AG04450 (cell line): ENCODE data around the gene FLT1. TPM values are rescaled to one million over a fixed set of nuclear protein-coding genes. Genes with fewer than 3 reads are reported as not detected.

ENCODE experiments used
- CTCF ChIA-PET: fragments of 300-600, 350-600 bp; formaldehyde crosslinking; extraction: SDS; loops from one replicate; lab custom pipeline; 2022; ENCODE audit warnings: antibody characterized with exemption, inconsistent platforms; lab: Charles Lee
- POLR2A ChIA-PET: fragments of 350-600 bp; formaldehyde crosslinking; extraction: SDS; loops from one replicate; lab custom pipeline; 2021; ENCODE audit warnings: antibody characterized with exemption, inconsistent platforms; lab: Yijun Ruan, JAX
- DNase-seq: peaks from one replicate; pipeline ENCODE4 v3.0.0-alpha.2; 2011; ENCODE audit warnings: low read depth, low spot score
- H3K27ac ChIP-seq: one replicate; pipeline ENCODE4 v1.5.1; 2012; ENCODE audit warnings: low read depth, low read length, control low read depth
- H3K27me3 ChIP-seq: one replicate; pipeline ENCODE4 v1.6.0; 2012; ENCODE audit warnings: low read length; ENCODE audit not compliant: control insufficient read depth, insufficient read depth
- H3K4me3 ChIP-seq: 2 replicates; pipeline ENCODE4 v1.5.1; 2011; ENCODE audit warnings: mild to moderate bottlenecking, low read depth, low read length, control low read depth
- H3K9me3 ChIP-seq: 2 replicates; pipeline ENCODE4 v1.5.1; 2012; ENCODE audit warnings: low read length; ENCODE audit not compliant: control insufficient read depth, insufficient read depth
- polyA plus RNA-seq: library from polyadenylated mRNA; depleted of rRNA; stranded (reverse); fragments of >200 nt; gene quantifications from 2 replicates; pipeline ENCODE4 v1.2.3, GENCODE V29; 2011
- TF ChIP-seq, protein P1 (sequence below): IDR thresholded peaks from 2 replicates; pipeline ENCODE4 v1.5.1; 2011; ENCODE audit warnings: low read depth, low read length, control low read depth, inconsistent platforms

FLT1 gene
- polyA plus RNA-seq, 1 experiment: 2.4 TPM

DNA sequence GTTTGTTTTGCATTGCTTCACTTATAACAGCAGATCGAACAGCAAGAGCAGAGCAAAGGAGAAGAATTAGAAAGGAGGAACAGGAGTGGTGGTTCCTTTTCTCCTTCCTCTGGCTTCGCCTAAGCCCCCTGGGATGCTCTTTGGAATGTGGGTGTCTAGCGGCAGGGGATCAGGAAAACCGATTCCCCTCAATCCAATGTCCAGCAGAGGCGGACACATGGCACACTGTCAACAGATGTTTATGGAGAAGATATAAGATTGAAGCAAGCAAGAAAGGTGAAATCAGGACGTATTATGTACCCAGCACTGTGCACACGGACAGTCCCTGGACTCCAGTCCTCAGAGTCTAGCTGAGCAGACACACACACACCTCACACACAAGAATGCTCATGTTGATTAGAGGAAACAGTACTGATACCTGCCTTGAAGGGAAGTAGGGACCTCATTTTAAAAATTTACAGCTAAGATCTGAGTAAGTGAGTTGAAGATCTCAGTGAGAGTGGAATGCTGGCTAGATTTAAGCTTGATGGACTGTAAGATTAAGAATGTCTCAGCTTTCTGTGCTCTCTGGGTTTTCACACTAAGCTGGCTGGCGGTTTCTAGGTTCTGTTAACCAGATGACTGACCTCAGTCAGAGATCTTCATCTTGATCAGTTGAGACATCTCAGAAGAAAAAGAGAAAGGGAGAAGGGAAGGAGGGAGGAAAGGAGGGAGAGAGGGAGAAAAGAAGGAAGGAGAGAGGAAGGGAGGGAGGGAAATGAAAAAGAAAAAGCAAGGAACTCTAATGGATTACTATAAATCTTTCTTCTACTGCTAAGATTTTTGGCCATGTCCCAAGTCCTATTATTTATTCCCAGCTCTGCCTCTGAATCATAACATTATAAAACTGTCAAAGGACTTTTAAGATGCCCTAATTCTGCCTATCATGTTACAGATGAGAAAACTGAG lies 44.8 kb downstream of the FLT1 start:
- Histone ChIP-seq H3K27me3 (no peaks in the 10 kb centered on the region), H3K4me3 (no peak overlapping the region), H3K27ac (no peak overlapping the region), H3K9me3 (peaks cover 2% of the 10 kb centered on the region; the same call in 1 of the 2 replicates)
- TF ChIP-seq, protein P1, sequence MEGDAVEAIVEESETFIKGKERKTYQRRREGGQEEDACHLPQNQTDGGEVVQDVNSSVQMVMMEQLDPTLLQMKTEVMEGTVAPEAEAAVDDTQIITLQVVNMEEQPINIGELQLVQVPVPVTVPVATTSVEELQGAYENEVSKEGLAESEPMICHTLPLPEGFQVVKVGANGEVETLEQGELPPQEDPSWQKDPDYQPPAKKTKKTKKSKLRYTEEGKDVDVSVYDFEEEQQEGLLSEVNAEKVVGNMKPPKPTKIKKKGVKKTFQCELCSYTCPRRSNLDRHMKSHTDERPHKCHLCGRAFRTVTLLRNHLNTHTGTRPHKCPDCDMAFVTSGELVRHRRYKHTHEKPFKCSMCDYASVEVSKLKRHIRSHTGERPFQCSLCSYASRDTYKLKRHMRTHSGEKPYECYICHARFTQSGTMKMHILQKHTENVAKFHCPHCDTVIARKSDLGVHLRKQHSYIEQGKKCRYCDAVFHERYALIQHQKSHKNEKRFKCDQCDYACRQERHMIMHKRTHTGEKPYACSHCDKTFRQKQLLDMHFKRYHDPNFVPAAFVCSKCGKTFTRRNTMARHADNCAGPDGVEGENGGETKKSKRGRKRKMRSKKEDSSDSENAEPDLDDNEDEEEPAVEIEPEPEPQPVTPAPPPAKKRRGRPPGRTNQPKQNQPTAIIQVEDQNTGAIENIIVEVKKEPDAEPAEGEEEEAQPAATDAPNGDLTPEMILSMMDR: no peak
- CTCF ChIA-PET: no interaction called here
- no peak for DNase-seq
- POLR2A ChIA-PET: no interaction called here

DNA sequence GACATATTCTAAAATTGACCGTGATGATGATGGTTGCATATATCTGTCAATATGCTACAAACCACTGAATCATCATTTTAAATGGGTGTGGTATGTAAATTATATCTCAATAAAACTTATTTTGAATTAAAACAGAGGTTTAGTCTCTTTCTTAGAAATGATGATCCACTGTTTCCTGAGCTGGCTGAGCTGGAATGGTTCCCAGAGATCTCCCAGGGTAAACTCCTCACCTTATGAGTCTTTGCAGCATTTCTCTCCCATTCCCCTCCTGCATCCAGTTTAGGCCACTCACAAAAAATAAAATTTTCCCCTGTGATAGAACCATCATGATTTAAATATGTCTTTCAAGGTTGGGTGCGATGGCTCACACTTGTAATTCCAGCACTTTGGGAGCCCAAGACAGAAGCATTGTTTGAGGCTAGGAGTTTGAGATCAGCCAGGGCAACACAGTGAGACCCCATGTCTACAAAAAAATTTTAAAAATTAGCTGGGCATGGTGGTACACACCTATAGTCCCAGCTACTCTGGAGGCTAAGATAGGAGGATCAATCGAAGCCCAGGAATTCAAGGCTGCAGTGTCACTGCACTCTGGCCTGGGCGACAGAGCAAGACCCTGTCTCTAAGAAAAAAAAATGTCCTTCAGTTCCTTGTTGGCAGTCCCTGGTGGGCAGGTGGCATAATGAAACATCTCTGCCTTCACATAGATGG lies 46.1 kb downstream of the FLT1 start:
- Histone ChIP-seq H3K9me3 (peaks cover 5% of the 10 kb centered on the region; the same call in 1 of the 2 replicates), H3K27ac (no peak overlapping the region), H3K4me3 (no peak overlapping the region), H3K27me3 (no peaks in the 10 kb centered on the region)
- TF ChIP-seq, protein P1: no peak
- ChIA-PET CTCF (no interaction called here), POLR2A (no interaction called here)
- DNase-seq: no peak

DNA sequence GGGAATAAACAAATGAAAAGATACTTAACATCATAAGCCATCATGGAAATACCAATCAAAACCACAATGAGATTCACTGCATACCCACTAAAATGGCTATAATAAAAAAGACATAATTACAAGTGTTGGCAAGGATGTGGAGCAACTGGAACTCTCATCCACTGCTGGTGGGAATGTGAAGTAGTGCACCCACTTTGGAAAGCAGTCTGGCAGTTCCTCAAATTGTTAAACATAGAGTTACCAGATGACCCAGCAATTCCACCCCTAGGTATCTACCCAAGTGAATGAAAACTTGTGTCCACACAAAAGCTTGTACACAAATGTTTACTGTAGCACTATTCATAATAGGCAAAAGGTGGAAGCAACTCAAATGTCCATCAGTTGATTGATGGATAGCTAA lies 46.9 kb downstream of the FLT1 start:
- peaks cover 5% of the 10 kb centered on the region; the same call in 1 of the 2 replicates for H3K9me3 ChIP-seq
- H3K27me3 ChIP-seq: no peaks in the 10 kb centered on the region
- CTCF ChIA-PET: no interaction called here
- H3K27ac ChIP-seq: no peak overlapping the region
- POLR2A ChIA-PET: no interaction called here
- TF ChIP-seq, protein P1: no peak
- DNase-seq: no peak
- no peak overlapping the region for H3K4me3 ChIP-seq

DNA sequence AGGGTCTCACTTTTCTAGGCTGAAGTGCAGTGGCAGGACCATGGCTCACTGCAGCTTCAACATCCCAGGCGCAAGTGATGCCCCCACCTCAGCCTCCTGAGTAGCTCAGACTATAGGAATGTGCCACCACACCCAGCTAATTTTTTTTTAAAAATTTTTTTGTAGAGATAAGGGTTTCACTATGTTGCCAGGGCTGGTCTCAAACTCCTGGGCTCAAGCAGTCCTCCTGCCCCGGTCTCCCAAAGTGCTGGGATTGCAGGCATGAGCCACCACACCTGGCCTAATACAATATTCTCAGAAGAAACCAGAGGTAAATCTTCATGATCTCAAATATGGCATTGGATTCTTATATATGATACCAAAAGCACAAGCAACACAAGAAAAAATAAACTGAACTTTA lies 47.7 kb downstream of the FLT1 start:
- ChIA-PET POLR2A (no interaction called here), CTCF (no interaction called here)
- no peak for DNase-seq
- Histone ChIP-seq H3K4me3 (no peak overlapping the region), H3K27me3 (no peaks in the 10 kb centered on the region), H3K9me3 (peaks cover 5% of the 10 kb centered on the region; the same call in 1 of the 2 replicates), H3K27ac (no peak overlapping the region)
- TF ChIP-seq, protein P1: no peak
